Keratinocyte (primary cell): Measurements from ENCODE around the gene ZHX3.

Experiments
- CTCF ChIP-seq, 3 experiments: IDR thresholded peaks in 1 of 3; conservative IDR thresholded peaks in 1 of 3; optimal IDR thresholded peaks in 1 of 3; 2 replicates in 2 of 3; 3 replicates in 1 of 3; pipeline versions ENCODE3 to v1.5.1; 2011; ENCODE audit warnings: low read length in 3 of 3, mild to moderate bottlenecking in 3 of 3, moderate library complexity in 2 of 3, control low read depth in 1 of 3, inconsistent platforms in 1 of 3; ENCODE audit not compliant: insufficient read depth in 2 of 3; ENCODE audit errors: extremely low read depth in 1 of 3
- EZH2 ChIP-seq: IDR thresholded peaks from one replicate; pipeline ENCODE4 v1.6.1; 2012; ENCODE audit warnings: inconsistent platforms, mild to moderate bottlenecking, low read length, moderate library complexity

DNA sequence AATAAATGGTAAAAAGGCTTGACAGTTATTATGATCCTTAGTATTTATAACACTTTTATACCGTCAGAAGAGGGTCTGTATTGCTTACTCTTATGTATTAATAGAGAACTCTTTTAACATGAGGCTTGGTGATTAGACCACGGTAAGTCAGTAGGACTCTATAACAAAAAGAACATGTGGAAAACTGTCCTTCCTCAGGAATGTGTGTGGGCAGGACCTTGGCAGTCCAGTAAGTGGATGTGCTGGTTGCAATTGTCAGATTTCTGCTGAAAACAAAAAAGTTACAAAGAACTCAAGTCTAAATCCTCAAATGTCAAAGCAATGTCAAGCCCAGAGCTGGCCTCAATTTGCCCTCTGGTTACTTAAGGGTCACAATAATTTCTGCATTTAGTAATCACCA is 99.1 kb downstream of the ZHX3 start:
- TF ChIP-seq CTCF (optimal IDR thresholded peaks at IDR 0.05 in 1 of 3, IDR thresholded peaks at IDR 0.05 in 1 of 3, conservative IDR thresholded peaks at IDR 0.05 in 1 of 3; ENCODE audit: extremely low read depth in 1 of 3, insufficient read depth in 2 of 3, low read length in 3 of 3), result no peak
- no peak for TF ChIP-seq EZH2
